Putamen (tissue), 1 donor: ENCODE measurements around the gene SCARB2.
"Not testable (repeated sequence)": the region's sequence is repeated elsewhere in the genome, so short reads cannot be mapped to it uniquely, and the experiment has no call there.

Experiments used
- DNase-seq: peaks from one replicate; pipeline ENCODE4 v3.0.0-alpha.2; 2016; ENCODE audit warnings: low spot score

The SCARB2 gene, protein sequence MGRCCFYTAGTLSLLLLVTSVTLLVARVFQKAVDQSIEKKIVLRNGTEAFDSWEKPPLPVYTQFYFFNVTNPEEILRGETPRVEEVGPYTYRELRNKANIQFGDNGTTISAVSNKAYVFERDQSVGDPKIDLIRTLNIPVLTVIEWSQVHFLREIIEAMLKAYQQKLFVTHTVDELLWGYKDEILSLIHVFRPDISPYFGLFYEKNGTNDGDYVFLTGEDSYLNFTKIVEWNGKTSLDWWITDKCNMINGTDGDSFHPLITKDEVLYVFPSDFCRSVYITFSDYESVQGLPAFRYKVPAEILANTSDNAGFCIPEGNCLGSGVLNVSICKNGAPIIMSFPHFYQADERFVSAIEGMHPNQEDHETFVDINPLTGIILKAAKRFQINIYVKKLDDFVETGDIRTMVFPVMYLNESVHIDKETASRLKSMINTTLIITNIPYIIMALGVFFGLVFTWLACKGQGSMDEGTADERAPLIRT

DNA sequence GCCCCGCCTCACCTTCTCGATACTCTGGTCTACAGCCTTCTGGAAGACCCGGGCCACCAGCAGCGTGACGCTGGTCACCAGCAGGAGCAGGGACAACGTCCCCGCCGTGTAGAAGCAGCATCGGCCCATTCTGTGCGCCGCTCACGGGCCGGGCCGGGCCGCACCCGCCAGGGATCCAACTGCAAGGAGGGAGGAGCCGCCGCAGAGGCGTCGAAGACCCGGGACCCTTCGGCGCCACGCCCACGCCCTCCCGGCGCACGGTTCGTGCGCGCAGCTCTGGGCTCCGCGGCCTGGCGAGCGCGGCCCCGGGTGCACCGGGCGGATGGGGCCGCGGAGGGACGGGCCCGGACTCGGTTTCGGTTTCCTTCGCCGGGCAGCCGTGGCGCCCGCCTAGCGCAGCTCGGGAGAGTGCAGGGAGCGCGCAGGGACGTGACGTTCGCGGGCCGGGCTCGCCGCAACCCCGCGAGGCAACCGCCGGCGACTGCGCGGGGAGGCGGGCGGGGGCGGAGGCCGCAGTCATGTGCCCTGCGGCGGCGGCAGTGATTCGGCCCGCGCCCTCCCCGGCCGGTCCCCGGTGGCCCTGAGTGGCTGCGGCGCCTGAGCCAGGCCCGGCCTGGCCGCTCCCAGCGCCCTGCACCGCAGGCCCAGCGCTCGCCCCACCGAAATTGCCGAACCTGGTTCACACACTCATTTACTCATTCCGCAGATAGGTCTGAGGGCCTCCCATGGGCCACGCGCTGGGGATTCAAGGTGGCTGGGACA, at the start of gene SCARB2:
Gene SCARB2, minus strand, starts transcription at position 410 of the 762 bp plus-strand sequence. Its CDS starts 281 bp downstream, at position 129.
- peak; percentile 90 for DNase-seq

DNA sequence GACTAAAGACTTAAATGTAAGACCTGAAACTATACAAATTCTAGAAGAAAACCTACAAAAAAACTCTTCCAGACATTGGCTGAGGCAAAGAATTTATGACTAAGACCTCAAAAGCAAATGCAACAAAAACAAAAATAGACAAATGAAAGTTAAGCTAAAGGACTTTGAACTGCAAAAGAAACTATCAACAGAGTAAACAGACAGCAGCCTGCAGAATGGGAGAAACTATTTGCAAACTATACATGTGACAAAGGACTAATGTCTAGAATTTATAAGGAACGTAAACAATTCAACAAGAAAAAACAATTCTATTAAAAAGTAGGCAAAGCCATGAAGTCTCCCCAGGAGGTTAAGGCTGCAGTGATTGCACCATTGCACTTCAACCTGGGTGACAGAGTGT, 46.9 kb upstream of the SCARB2 start:
- no peak for DNase-seq

DNA sequence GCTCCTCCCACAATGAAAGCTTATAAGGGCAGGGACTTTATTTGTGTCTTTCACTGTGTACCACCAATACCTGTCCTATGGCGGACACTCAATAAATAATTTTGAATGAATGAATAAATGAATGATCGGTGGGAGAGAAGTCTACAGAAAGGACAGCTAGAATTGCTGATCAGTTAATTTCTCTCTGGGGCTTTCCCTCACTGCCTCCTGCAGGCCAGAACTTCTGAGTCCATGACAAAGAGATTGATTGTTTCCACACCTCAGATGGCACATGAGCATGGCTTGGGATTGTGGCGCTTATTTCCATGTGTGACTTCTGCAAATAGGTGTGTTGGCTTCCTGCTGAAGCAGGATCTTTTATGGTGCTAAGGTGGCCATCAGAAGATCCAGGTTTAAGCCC, 44.2 kb upstream of the SCARB2 start:
- no peak for DNase-seq

DNA sequence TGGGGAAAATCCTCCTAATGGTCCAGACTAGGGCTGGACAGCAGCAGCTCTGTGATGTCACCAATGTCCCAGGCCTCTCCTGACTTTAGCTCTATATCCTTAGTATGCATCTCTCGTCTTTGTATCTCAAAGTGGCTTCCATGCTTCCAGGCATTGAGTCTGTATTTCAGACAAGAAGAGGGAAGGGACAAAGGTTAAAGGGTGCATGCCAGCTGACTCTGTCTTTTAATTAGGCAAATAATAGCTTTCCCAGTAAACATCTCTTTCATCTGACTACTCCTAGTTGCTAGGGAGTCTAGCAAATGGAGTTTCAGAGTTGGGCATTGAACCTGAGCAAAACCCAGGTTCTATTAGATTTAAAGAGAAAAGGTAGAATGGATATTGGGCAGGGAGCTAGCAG, 43.3 kb upstream of the SCARB2 start:
- no peak for DNase-seq

DNA sequence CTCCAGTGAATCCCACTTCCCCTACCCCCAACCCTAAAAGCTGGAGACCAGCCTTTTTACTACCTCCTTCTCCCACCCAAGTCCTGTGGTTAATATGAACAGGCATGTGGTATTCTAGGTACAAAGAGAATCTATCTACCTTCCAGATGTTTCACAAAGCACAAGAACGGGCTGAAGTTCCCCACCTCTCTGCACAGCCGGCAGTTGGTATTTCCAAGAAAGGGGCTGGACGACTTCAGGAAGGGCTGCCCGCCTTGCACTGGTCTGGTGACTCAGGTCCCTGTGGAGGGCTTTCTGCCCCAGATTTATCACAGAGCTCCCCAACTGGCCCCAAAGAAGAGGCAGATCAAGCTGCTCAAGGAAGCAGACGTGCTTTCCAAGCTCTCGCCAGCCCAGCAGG, 42.4 kb upstream of the SCARB2 start:
- no peak for DNase-seq

DNA sequence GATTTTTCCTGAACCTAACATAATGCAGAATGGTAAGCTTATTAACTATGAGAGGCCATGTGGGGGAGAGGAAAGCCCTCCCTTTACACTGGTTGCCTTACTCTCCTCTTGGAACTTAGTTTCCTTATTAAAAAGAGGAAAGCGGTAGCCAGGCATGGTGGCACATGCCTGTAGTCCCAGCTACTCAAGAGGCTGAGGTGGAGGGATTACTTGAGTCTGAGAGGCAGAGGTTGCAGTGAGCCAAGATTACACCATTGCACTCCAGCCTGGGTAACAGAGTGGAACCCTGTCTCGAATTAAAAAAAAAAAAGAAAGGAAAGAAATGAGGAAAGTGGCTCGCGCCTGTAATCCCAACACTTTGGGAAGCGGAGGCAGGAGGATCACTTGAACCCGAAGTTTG, 39.9 kb upstream of the SCARB2 start:
- no peak for DNase-seq

DNA sequence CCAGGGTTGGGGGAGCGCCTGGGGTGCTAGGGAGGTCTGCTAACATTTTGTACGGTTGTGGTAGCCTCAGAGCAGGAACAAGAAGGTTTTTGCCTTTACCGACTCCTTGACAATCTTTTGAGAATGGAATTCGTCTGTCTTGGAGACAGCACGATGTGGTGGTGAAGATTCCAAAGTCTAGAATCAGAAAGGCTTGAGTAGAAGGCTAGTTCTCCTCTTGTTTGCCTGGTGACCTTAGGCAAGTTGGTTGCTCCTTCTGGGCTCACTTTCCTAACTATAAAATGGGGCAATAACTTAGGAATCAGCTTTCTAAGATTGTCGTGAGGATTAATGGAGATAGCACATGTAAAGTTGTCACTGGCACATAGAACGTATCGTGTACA, 38.6 kb upstream of the SCARB2 start:
- DNase-seq = no peak

DNA sequence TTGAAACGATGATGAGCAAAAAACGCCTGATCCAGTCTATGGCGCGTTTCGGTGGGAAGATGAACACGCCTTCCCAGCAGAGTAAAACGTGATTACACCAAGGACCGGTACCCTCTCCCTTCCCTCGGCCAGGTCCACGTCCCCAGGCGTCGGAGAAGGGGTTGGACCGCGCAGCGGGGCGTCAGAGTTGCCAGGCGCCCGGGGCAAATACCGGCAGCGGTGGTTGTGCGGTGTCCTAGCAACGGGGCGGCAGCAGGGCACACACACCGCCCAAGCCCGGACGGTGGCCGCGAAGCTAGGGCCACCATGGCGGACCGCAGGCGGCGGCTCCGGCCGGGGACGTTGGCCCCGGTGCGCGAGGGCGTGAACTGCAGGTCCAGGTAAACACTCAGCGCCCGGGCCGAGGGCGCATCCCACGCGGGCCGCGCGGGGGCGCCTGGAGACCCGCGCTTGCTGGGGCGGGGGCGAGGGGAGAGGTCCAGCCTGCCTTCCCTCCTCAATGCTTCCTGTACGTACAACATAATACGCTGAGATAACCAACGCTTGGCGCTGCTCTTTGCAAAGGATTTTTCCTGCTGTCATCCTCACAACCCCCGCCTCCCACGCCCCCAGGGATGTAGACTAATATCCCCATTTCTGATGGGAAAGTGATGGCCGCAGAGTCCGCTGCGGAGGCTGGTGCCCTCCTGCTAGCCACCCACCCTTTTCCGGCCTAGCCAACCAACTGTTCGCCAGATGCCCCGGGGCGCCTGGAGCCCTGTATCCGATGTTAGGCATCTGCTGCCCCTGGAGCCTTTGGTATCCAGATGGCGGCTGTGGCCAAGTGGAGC, 38.0 kb upstream of the SCARB2 start, which contains the start of gene FAM47E:
Gene FAM47E, plus strand, starts transcription at position 281 of the 830 bp plus-strand sequence. Its CDS starts 26 bp downstream, at position 307.
- peak; percentile 35 for DNase-seq

DNA sequence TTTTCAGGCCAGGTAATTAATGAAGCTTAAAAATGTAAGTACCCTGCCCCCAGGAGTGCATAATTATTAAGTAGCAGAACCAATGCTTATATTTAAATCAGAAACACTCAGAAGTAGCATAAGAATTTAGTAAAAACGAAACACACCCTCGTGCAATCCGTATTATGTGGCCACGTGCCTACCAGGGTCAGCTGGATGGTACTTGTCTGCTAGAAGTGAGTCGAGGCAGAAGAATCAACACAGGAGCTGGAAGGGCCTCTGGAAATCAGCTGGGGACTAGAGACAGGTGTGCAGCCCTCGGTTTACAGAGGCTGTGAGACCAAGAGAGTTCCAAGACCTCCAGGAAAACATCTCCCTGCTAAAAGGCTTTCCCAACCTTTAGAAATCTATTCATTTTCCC, 37.3 kb upstream of the SCARB2 start:
- DNase-seq = no peak

DNA sequence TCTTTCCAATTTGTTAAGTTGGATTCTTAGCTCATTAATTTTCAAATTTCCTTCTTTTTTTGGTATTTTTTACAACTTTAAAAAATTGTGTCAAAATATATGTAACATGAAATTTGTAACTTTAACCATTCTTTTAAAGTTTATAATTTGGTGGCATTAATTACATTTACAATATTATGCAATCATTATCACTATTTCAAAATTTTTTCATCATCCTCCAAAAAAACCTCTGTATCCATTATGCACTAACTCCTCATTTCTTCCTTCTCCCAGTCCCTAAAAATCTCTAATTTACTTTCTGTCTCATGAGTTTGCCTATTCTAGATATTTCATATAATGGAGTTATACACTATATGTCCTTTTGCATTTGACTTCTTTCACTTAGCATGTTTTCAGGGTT, 33.2 kb upstream of the SCARB2 start:
- no peak for DNase-seq

DNA sequence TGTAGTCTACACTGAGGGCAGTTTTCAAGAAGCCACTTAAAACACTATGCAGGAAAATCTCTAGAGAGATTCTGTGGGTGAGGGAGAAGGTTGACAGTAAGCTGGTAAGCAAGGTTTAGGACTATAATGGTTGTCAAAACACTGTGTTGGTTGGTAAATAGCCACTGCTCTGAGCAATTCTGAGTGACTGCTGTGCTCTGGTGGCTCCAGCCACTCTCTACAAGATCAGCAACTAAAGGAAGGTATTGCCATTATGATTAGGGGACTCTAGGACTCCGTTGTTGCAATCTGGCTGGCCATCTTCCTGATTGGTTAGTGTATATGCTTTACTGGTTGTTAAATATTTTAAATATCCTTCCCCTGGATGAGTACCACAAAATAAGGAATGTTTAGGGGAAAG, 32.4 kb upstream of the SCARB2 start:
- no peak for DNase-seq

DNA sequence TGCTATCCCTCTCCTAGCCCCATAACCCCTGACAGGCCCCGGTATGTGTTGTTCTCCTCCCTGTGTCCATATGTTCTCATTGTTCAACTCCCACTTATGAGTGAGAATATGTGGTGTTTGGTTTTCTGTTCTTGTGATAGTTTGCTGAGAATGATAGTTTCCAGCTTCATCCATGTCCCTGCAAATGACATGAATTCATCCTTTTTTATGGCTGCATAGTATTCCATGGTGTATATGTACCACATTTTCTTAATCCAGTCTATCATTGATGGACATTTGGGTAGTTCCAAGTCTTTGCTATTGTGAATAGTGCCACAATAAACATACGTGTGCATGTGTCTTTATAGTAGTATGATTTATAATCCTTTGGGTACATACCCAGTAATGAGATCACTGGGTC, 30.3 kb upstream of the SCARB2 start:
- not testable (repeated sequence) for DNase-seq

DNA sequence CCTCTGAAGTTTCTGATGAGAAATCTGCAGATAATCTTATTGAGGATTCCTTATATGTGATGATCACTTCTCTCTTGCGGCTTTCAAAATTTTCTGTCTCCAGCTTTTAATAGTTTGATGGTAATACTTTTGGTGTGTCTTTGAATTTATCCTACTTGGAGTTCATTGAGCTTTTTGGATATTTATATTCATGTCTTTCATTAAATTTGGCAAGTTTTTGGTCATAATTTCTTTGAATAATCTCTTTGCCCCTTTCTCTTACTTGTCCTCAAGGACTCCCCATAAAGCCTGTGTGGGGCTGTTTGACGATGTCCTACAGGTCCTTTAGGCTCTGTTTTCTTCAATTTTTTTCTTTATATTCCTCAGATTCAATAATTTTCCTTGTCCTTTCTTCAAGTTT, 26.6 kb upstream of the SCARB2 start:
- DNase-seq = no peak

DNA sequence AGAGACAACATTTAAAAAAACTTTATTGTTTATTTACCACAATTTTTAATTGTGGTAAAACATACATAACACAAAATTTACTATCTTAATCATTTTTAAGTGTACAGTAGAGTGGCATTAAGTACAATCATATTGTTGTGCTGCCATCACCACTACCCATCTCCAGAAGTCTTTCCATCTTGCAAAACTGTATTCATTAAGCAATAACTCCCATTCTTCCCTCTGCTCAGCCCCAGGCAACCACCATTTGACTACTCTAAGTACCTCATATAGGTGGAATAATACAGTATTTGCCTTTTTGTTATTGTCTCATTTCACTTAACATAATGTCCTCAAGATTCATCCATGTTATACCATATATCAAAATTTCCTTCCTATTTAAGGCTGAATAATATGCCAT, 25.1 kb upstream of the SCARB2 start:
- no peak for DNase-seq

DNA sequence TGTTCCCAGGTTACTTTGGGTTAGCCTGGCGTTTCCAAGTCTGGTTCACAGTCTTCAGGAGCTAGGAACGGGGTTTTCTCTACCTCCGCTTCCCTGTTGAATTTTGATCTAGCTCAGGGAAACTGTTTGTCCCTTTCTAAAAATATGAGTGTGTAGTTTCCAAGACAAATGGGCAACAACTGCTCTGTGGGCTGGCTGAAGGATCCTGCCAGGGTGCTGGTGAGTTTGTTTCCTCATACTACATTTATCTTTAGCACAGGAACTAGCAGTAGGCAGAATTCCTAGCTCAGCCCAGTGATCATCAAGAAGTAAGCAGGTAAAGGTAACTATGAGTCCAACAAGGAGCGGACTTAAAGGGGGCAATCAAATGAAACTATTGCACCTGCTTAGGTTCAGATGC, 24.6 kb upstream of the SCARB2 start:
- no peak for DNase-seq

DNA sequence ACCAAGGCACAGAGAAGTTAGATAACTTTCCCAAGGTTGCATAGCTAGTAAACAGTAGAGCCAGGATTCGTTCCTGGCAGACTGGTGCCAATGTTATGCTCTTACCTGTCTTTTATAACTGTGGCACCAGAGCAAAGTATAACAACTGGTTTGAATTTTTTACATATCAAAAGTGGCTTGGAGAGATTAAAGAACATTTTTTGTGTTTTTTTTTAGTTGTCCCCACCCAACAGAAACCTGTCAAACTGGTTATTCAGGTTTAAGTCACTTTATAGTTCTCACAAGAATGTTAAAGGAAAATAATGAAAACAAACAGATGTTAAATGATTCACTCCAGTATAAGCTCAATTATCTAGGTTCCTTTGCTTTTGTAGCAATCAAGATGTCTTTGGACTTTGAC, 22.3 kb upstream of the SCARB2 start:
- no peak for DNase-seq

DNA sequence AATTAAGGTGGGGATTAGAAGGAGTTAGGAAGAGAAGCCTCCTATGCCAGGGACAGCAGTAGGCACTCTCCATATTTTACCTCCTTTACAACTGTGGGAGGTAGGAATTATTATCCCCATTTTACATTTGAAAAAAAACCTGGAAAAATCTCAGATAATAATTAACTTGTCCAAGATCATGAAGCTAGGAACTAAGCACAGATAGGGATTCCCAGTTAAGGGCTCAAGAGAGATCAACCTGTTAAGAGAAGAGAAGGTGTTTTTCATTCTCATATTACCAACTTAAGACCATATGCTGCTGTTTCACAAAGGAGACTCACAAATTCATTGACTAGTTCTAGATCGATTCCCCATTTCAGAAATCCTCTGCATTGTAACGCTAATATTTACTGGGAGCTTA, 21.8 kb upstream of the SCARB2 start:
- no peak for DNase-seq

DNA sequence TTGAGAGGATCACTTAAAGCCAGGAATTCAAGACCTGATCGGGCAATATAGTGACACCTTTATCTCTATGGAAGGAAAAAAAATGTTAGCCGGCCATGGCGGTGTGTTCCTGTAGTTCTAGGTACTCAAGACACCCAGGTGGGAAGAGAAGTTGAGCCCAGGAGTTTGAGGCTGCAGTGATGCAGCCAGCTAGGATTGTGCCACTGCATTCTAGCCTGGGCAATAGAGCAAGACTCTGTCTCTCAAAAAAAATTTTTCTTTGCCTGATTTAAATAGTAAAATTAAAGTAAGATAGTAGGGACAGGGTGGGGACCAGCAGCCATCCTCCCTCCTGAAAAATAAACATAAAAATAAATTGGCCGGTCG, 21.0 kb upstream of the SCARB2 start:
- DNase-seq = no peak

DNA sequence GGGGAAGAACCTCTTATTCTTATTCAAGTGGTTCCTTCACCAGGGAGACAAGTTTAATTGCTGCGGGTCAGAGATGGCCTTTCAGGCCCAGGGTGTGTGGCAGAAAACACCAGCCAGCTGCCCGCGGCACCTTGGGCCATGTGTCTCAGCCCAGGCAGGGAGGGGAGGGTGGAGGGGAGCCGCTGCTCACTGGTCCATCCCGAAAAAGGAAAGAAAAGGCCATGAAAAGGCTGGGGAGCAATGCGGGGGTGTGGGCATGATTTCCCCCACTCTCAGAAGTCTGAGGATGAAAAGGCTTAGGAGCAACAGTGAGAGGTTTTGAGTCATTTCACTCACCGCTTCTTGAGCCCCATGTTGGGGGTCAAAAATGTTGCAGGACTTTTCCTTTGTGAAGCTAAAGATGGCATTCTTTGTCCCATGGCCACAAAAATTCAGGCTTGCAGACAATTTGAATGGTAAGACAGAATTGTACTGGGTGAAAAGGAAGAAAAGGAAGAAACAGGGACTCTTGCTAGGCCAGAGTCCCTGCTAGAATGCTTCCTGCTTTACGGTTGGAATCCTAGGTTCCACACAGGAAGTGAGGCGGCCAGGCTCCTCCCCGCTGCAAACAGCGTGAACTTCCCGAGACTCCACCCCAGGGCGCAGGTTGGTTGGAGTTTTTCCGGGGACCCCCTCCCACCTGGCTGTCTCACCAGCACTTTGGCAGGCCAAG, 20.5 kb upstream of the SCARB2 start:
- no peak for DNase-seq

DNA sequence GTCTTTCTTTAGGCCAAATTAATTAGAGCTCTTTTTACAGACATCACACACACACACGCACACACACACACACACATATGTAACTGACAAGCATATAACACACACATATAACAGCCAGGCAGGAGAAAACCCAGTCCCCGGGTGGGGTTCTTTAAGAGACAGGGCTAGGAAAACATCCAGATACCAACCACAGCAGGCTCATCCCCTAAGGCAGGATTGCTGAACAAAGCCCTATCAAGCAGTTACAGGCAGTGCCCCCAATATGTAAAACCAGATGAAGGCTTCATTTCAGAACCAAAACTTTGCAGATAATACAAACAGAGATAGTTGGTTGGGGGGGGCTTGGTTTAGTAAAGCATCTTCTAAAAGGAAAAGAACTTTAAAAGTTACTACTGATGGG, 19.9 kb upstream of the SCARB2 start:
- no peak for DNase-seq

DNA sequence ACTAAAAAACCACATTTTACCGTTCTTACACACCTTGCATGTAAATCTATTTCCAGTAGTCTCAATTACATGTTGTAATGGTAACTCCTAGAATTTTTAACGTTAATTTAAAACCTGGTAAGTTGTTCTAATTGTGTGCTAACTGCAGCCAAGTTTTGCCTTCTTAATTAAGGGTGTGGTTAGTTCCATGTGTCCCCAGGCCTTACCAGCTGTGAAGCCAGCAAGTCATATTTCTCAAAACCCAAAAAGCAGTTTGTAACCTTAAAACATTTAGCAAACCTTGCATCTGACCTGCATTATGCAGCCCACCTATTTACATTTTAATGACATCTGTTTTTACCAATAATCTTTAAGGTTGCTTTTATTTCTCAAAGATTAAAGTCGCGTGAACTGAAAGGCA, 19.5 kb upstream of the SCARB2 start:
- DNase-seq = no peak

DNA sequence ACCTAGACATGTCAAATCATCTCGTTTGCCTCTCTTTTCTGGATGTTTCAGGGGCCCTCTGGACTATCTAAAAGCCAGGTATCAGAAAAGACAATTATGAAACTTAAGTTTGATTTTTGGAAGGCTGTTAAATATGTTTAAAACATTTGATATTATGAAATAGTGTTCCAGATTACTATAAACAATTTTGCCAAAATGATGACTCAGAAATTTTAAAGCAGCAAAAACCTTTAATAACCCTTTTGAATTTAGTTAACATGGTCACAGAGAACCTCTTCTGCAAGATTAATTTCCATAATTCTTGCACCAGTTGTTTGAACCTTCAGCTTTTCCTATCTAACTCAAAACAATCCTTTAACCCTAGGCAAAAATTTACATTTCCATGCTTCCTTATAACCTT, 19.1 kb upstream of the SCARB2 start:
- DNase-seq = no peak
